HCT116 (cell line): ENCODE measurements around the gene ITGA2B. TPM values are rescaled to one million over a fixed set of nuclear protein-coding genes. Genes with fewer than 3 reads are reported as not detected.

Source experiments
- ATAC-seq: fragments of 200-7000 bp; cut with Tn5 transposase; 2 replicates; pipeline ENCODE4 v1.9.1; 2020; ENCODE audit warnings: mild to moderate bottlenecking, moderate library complexity
- BruUV-seq: library from RNA; stranded (reverse); fragments of 400-500 nt; replicated peaks from 2 replicates; lab custom pipeline; 2021; lab: Mats Ljungman, UMichigan
- CTCF ChIA-PET: fragments of 300-600 bp; sonication (Branson Sonifier 250); formaldehyde crosslinking; loops from one replicate; lab custom pipeline; 2021; ENCODE audit warnings: antibody characterized with exemption; lab: Charles Lee
- POLR2A ChIA-PET: fragments of 300-600, 350-600 bp; sonication (Branson Sonifier 250); formaldehyde crosslinking; loops from one replicate; lab custom pipeline; 2021; ENCODE audit warnings: antibody characterized with exemption; lab: Charles Lee
- RAD21 ChIA-PET, 2 experiments: fragments of 300-600 bp; sonication (Branson Sonifier 250); formaldehyde crosslinking; loops; one replicate each; lab custom pipeline; 2023; ENCODE audit warnings: low total read pairs in 2 of 2; ENCODE audit not compliant: uncharacterized antibody in 2 of 2, unreplicated experiment in 2 of 2, low non-redundant PET in 1 of 2; lab: Charles Lee
- DNase-seq: peaks from one replicate; pipeline ENCODE4 v3.0.0-alpha.2; 2010; ENCODE audit warnings: low read depth, low spot score
- H2AFZ ChIP-seq: fragments of 200-600 bp; shearing (Covaris generic), sonication (generic); 2 replicates; pipeline ENCODE4 v1.6.1; 2017; ENCODE audit warnings: low read depth, mixed run types, mixed read lengths, antibody characterized with exemption, low read length; ENCODE audit not compliant: poor library complexity, severe bottlenecking
- H3K27ac ChIP-seq: 2 replicates; pipeline ENCODE4 v1.5.1; 2012; ENCODE audit warnings: low read depth, low read length
- H3K27me3 ChIP-seq: fragments of 200-600 bp; sonication (generic); 2 replicates; pipeline ENCODE4 v1.6.1; 2016; ENCODE audit warnings: mixed run types, low read length, mixed read lengths; ENCODE audit not compliant: insufficient read depth
- H3K36me3 ChIP-seq, 2 experiments: fragments of 200-500 bp in 1 of 2; fragments of 200-600 bp in 1 of 2; sonication (Bioruptor generic) in 1 of 2; sonication (generic) in 1 of 2; 2 replicates each; pipeline versions ENCODE4 v1.5.1 to v1.6.1; 2014 to 2016; ENCODE audit warnings: low read length in 2 of 2, inconsistent platforms in 1 of 2, mixed read lengths in 1 of 2, mixed run types in 1 of 2; ENCODE audit not compliant: insufficient read depth in 2 of 2, control insufficient read depth in 1 of 2
- H3K4me1 ChIP-seq, 2 experiments: fragments of 200-600 bp in 1 of 2; sonication (generic) in 1 of 2; 2 replicates each; pipeline versions ENCODE4 v1.5.1 to v1.6.1; 2012 to 2017; ENCODE audit warnings: low read length in 2 of 2, inconsistent platforms in 1 of 2, mild to moderate bottlenecking in 1 of 2, mixed read lengths in 1 of 2, mixed run types in 1 of 2, moderate library complexity in 1 of 2; ENCODE audit not compliant: insufficient read depth in 2 of 2, control insufficient read depth in 1 of 2
- H3K4me2 ChIP-seq: fragments of 200-600 bp; sonication (generic); 2 replicates; pipeline ENCODE4 v1.6.1; 2017; ENCODE audit warnings: mixed run types, low read length, mixed read lengths
- H3K4me3 ChIP-seq, 2 experiments: fragments of 200-600 bp in 1 of 2; sonication (generic) in 1 of 2; replicated peaks in 1 of 2; 2 replicates each; pipeline ENCODE4 v1.5.1; 2011 to 2016; ENCODE audit warnings: low read length in 2 of 2, control low read depth in 1 of 2, low read depth in 1 of 2, mild to moderate bottlenecking in 1 of 2, mixed read lengths in 1 of 2, mixed run types in 1 of 2
- H3K79me2 ChIP-seq: fragments of 200-600 bp; sonication (generic); 2 replicates; pipeline ENCODE4 v1.6.1; 2017; ENCODE audit warnings: mild to moderate bottlenecking, mixed run types, low read length, moderate library complexity, mixed read lengths; ENCODE audit not compliant: insufficient read depth
- H3K9ac ChIP-seq: fragments of 200-600 bp; sonication (generic); 2 replicates; pipeline ENCODE4 v1.6.1; 2016; ENCODE audit warnings: low read length, mixed read lengths
- H3K9me2 ChIP-seq: fragments of 200-600 bp; sonication (generic), shearing (Covaris generic); 2 replicates; pipeline ENCODE4 v1.6.1; 2017; ENCODE audit warnings: mixed run types, mild to moderate bottlenecking, moderate library complexity; ENCODE audit not compliant: insufficient read depth
- H3K9me3 ChIP-seq, 2 experiments: fragments of 200-500 bp in 1 of 2; fragments of 200-600 bp in 1 of 2; sonication (Bioruptor generic) in 1 of 2; sonication (generic) in 1 of 2; 2 replicates each; pipeline ENCODE4 v1.6.1; 2014 to 2017; ENCODE audit warnings: low read length in 2 of 2, mixed read lengths in 2 of 2, inconsistent platforms in 1 of 2, low read depth in 1 of 2, mild to moderate bottlenecking in 1 of 2, mixed run types in 1 of 2, moderate library complexity in 1 of 2; ENCODE audit not compliant: control insufficient read depth in 1 of 2, insufficient read depth in 1 of 2
- H4K20me1 ChIP-seq: fragments of 200-600 bp; sonication (generic), shearing (Covaris generic); 2 replicates; pipeline ENCODE4 v1.6.1; 2017; ENCODE audit warnings: mixed run types, mild to moderate bottlenecking, moderate library complexity; ENCODE audit not compliant: insufficient read depth
- CBX3 ChIP-seq: IDR thresholded peaks from 2 replicates; pipeline ENCODE4 v1.6.1; 2012; ENCODE audit warnings: low read depth
- EGR1 ChIP-seq: IDR thresholded peaks from 2 replicates; pipeline ENCODE4 v1.6.1; 2012; ENCODE audit warnings: low read depth
- EZH2phosphoT487 ChIP-seq: fragments of 200-600 bp; IDR thresholded peaks from 2 replicates; pipeline ENCODE4 v1.6.1; 2018; ENCODE audit warnings: antibody characterized with exemption, borderline replicate concordance
- FOSL1 ChIP-seq: IDR thresholded peaks from 2 replicates; pipeline ENCODE4 v1.6.1; 2012; ENCODE audit warnings: low read depth
- SP1 ChIP-seq: IDR thresholded peaks from 2 replicates; pipeline ENCODE4 v1.6.1; 2012; ENCODE audit warnings: low read depth
- SRF ChIP-seq: IDR thresholded peaks from 2 replicates; pipeline ENCODE4 v1.6.1; 2012; ENCODE audit warnings: low read depth
- TCF7L2 ChIP-seq: IDR thresholded peaks from 2 replicates; pipeline ENCODE4 v1.7.0; 2011; ENCODE audit warnings: borderline replicate concordance, inconsistent platforms; ENCODE audit not compliant: insufficient read depth, insufficient read length; ENCODE audit errors: extremely low read depth
- YY1 ChIP-seq: IDR thresholded peaks from 2 replicates; pipeline ENCODE4 v1.6.1; 2011; ENCODE audit warnings: low read length, low read depth, moderate library complexity, mild to moderate bottlenecking; ENCODE audit not compliant: insufficient replicate concordance; ENCODE audit errors: extremely low read depth
- intact Hi-C: fragments of 100-400 bp; cut with micrococcal nuclease; formaldehyde crosslinking; loops from 2 replicates; pipeline ENCODE4 v1.10.0; 2022
- total RNA-seq: library from RNA; stranded (reverse); gene quantifications from one replicate; pipeline ENCODE4 v1.2.1, GENCODE V29; 2021; ENCODE audit not compliant: unreplicated experiment
- TF ChIP-seq, protein P1 (sequence below), 3 experiments: fragments of 200-600 bp in 1 of 3; sonication (generic) in 1 of 3; IDR thresholded peaks in 2 of 3; conservative IDR thresholded peaks in 1 of 3; 2 replicates each; pipeline ENCODE4 v1.5.1; 2012 to 2017; ENCODE audit warnings: low read depth in 2 of 3, low read length in 2 of 3, antibody characterized with exemption in 1 of 3, borderline replicate concordance in 1 of 3, control low read depth in 1 of 3, mild to moderate bottlenecking in 1 of 3, mixed read lengths in 1 of 3, mixed run types in 1 of 3, moderate library complexity in 1 of 3; ENCODE audit not compliant: insufficient read depth in 1 of 3

Gene ITGA2B
- total RNA-seq, 1 experiment from 2014 or later: 7.6 TPM

DNA sequence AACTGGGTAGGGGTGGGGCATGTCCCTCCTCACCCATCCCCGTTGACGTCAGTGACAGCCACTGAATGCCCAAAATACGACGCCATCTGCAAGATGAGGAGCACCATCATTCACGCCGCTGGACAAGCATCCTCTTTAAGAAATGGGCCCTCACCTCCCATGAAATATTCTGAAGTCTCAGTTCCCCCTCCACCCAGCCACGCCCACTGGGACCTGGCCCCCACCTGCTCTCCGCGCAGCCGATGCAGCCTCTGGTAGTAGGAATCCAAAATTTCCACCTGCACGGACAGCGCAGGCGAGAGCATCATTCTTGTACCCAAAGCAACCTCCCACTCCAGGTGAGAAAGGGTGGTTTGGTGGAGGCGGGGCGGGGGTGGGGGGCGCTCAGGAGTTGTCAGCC, 5.6 kb downstream of the ITGA2B start:
- peaks cover 4 to 18% of the 10 kb centered on the region in 2 experiments; a peak in 3 of 4 replicates for H3K4me1 ChIP-seq
- H3K4me2 ChIP-seq: no peak overlapping the region
- DNase-seq: no peak
- POLR2A ChIA-PET: no interaction called here
- H2AFZ ChIP-seq: no peak overlapping the region
- no peaks in the 10 kb centered on the region for H3K36me3 ChIP-seq
- no peaks in the 10 kb centered on the region for H3K79me2 ChIP-seq
- no peak for ATAC-seq
- H3K4me3 ChIP-seq: no peak overlapping the region
- intact Hi-C loops: no loop called here
- H3K9me2 ChIP-seq: no peaks in the 10 kb centered on the region
- BruUV-seq: no TSS peak
- no peaks in the 10 kb centered on the region for H3K9me3 ChIP-seq
- H3K27me3 ChIP-seq: no peaks in the 10 kb centered on the region
- H3K9ac ChIP-seq: no peak overlapping the region
- no peaks in the 10 kb centered on the region for H4K20me1 ChIP-seq
- RAD21 ChIA-PET: no interaction called here
- TF ChIP-seq, protein P1, sequence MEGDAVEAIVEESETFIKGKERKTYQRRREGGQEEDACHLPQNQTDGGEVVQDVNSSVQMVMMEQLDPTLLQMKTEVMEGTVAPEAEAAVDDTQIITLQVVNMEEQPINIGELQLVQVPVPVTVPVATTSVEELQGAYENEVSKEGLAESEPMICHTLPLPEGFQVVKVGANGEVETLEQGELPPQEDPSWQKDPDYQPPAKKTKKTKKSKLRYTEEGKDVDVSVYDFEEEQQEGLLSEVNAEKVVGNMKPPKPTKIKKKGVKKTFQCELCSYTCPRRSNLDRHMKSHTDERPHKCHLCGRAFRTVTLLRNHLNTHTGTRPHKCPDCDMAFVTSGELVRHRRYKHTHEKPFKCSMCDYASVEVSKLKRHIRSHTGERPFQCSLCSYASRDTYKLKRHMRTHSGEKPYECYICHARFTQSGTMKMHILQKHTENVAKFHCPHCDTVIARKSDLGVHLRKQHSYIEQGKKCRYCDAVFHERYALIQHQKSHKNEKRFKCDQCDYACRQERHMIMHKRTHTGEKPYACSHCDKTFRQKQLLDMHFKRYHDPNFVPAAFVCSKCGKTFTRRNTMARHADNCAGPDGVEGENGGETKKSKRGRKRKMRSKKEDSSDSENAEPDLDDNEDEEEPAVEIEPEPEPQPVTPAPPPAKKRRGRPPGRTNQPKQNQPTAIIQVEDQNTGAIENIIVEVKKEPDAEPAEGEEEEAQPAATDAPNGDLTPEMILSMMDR (IDR thresholded peaks at IDR 0.05 in 2 of 3, conservative IDR thresholded peaks at IDR 0.05 in 1 of 3; ENCODE audit: borderline replicate concordance in 1 of 3, insufficient read depth in 1 of 3, low read depth in 2 of 3, low read length in 2 of 3): no peak
- no peak for TF ChIP-seq CBX3
- no peak for TF ChIP-seq EZH2phosphoT487
- TF ChIP-seq FOSL1: no peak
- TF ChIP-seq YY1: no peak
- TF ChIP-seq SRF: no peak
- no peak for TF ChIP-seq TCF7L2
- no peak for TF ChIP-seq SP1
- TF ChIP-seq EGR1: no peak
- TF ChIP-seq, all 23 proteins: peak for 0
- H3K27ac ChIP-seq: no peak overlapping the region
- CTCF ChIA-PET: no interaction called here
